HCT116 (cell line): ENCODE results near the gene NBL1. TPM values are rescaled to one million over a fixed set of nuclear protein-coding genes. Genes with fewer than 3 reads are reported as not detected.

Experiments
- ATAC-seq: fragments of 200-7000 bp; cut with Tn5 transposase; 2 replicates; pipeline ENCODE4 v1.9.1; 2020; ENCODE audit warnings: mild to moderate bottlenecking, moderate library complexity
- BruUV-seq: library from RNA; stranded (reverse); fragments of 400-500 nt; replicated peaks from 2 replicates; lab custom pipeline; 2021; lab: Mats Ljungman, UMichigan
- CTCF ChIA-PET: fragments of 300-600 bp; sonication (Branson Sonifier 250); formaldehyde crosslinking; loops from one replicate; lab custom pipeline; 2021; ENCODE audit warnings: antibody characterized with exemption; lab: Charles Lee
- POLR2A ChIA-PET: fragments of 300-600, 350-600 bp; sonication (Branson Sonifier 250); formaldehyde crosslinking; loops from one replicate; lab custom pipeline; 2021; ENCODE audit warnings: antibody characterized with exemption; lab: Charles Lee
- RAD21 ChIA-PET, 2 experiments: fragments of 300-600 bp; sonication (Branson Sonifier 250); formaldehyde crosslinking; loops; one replicate each; lab custom pipeline; 2023; ENCODE audit warnings: low total read pairs in 2 of 2; ENCODE audit not compliant: uncharacterized antibody in 2 of 2, unreplicated experiment in 2 of 2, low non-redundant PET in 1 of 2; lab: Charles Lee
- DNase-seq: peaks from one replicate; pipeline ENCODE4 v3.0.0-alpha.2; 2010; ENCODE audit warnings: low read depth, low spot score
- H2AFZ ChIP-seq: fragments of 200-600 bp; shearing (Covaris generic), sonication (generic); 2 replicates; pipeline ENCODE4 v1.6.1; 2017; ENCODE audit warnings: low read depth, mixed run types, mixed read lengths, antibody characterized with exemption, low read length; ENCODE audit not compliant: poor library complexity, severe bottlenecking
- H3K27ac ChIP-seq: 2 replicates; pipeline ENCODE4 v1.5.1; 2012; ENCODE audit warnings: low read depth, low read length
- H3K27me3 ChIP-seq: fragments of 200-600 bp; sonication (generic); 2 replicates; pipeline ENCODE4 v1.6.1; 2016; ENCODE audit warnings: mixed run types, low read length, mixed read lengths; ENCODE audit not compliant: insufficient read depth
- H3K36me3 ChIP-seq, 2 experiments: fragments of 200-500 bp in 1 of 2; fragments of 200-600 bp in 1 of 2; sonication (Bioruptor generic) in 1 of 2; sonication (generic) in 1 of 2; 2 replicates each; pipeline versions ENCODE4 v1.5.1 to v1.6.1; 2014 to 2016; ENCODE audit warnings: low read length in 2 of 2, inconsistent platforms in 1 of 2, mixed read lengths in 1 of 2, mixed run types in 1 of 2; ENCODE audit not compliant: insufficient read depth in 2 of 2, control insufficient read depth in 1 of 2
- H3K4me1 ChIP-seq, 2 experiments: fragments of 200-600 bp in 1 of 2; sonication (generic) in 1 of 2; 2 replicates each; pipeline versions ENCODE4 v1.5.1 to v1.6.1; 2012 to 2017; ENCODE audit warnings: low read length in 2 of 2, inconsistent platforms in 1 of 2, mild to moderate bottlenecking in 1 of 2, mixed read lengths in 1 of 2, mixed run types in 1 of 2, moderate library complexity in 1 of 2; ENCODE audit not compliant: insufficient read depth in 2 of 2, control insufficient read depth in 1 of 2
- H3K4me2 ChIP-seq: fragments of 200-600 bp; sonication (generic); 2 replicates; pipeline ENCODE4 v1.6.1; 2017; ENCODE audit warnings: mixed run types, low read length, mixed read lengths
- H3K4me3 ChIP-seq, 2 experiments: fragments of 200-600 bp in 1 of 2; sonication (generic) in 1 of 2; replicated peaks in 1 of 2; 2 replicates each; pipeline ENCODE4 v1.5.1; 2011 to 2016; ENCODE audit warnings: low read length in 2 of 2, control low read depth in 1 of 2, low read depth in 1 of 2, mild to moderate bottlenecking in 1 of 2, mixed read lengths in 1 of 2, mixed run types in 1 of 2
- H3K79me2 ChIP-seq: fragments of 200-600 bp; sonication (generic); 2 replicates; pipeline ENCODE4 v1.6.1; 2017; ENCODE audit warnings: mild to moderate bottlenecking, mixed run types, low read length, moderate library complexity, mixed read lengths; ENCODE audit not compliant: insufficient read depth
- H3K9ac ChIP-seq: fragments of 200-600 bp; sonication (generic); 2 replicates; pipeline ENCODE4 v1.6.1; 2016; ENCODE audit warnings: low read length, mixed read lengths
- H3K9me2 ChIP-seq: fragments of 200-600 bp; sonication (generic), shearing (Covaris generic); 2 replicates; pipeline ENCODE4 v1.6.1; 2017; ENCODE audit warnings: mixed run types, mild to moderate bottlenecking, moderate library complexity; ENCODE audit not compliant: insufficient read depth
- H3K9me3 ChIP-seq, 2 experiments: fragments of 200-500 bp in 1 of 2; fragments of 200-600 bp in 1 of 2; sonication (Bioruptor generic) in 1 of 2; sonication (generic) in 1 of 2; 2 replicates each; pipeline ENCODE4 v1.6.1; 2014 to 2017; ENCODE audit warnings: low read length in 2 of 2, mixed read lengths in 2 of 2, inconsistent platforms in 1 of 2, low read depth in 1 of 2, mild to moderate bottlenecking in 1 of 2, mixed run types in 1 of 2, moderate library complexity in 1 of 2; ENCODE audit not compliant: control insufficient read depth in 1 of 2, insufficient read depth in 1 of 2
- H4K20me1 ChIP-seq: fragments of 200-600 bp; sonication (generic), shearing (Covaris generic); 2 replicates; pipeline ENCODE4 v1.6.1; 2017; ENCODE audit warnings: mixed run types, mild to moderate bottlenecking, moderate library complexity; ENCODE audit not compliant: insufficient read depth
- CBX3 ChIP-seq: IDR thresholded peaks from 2 replicates; pipeline ENCODE4 v1.6.1; 2012; ENCODE audit warnings: low read depth
- CEBPB ChIP-seq: IDR thresholded peaks from 2 replicates; pipeline ENCODE4 v1.6.1; 2012; ENCODE audit warnings: low read depth
- EGR1 ChIP-seq: IDR thresholded peaks from 2 replicates; pipeline ENCODE4 v1.6.1; 2012; ENCODE audit warnings: low read depth
- ELF1 ChIP-seq: IDR thresholded peaks from 2 replicates; pipeline ENCODE4 v1.6.1; 2012; ENCODE audit warnings: low read depth, borderline replicate concordance
- EZH2 ChIP-seq: fragments of 200-600 bp; sonication (generic); IDR thresholded peaks from 2 replicates; pipeline ENCODE4 v1.6.1; 2017; ENCODE audit warnings: antibody characterized with exemption, mixed run types
- EZH2phosphoT487 ChIP-seq: fragments of 200-600 bp; IDR thresholded peaks from 2 replicates; pipeline ENCODE4 v1.6.1; 2018; ENCODE audit warnings: antibody characterized with exemption, borderline replicate concordance
- JUND ChIP-seq: IDR thresholded peaks from 2 replicates; pipeline ENCODE4 v1.6.1; 2012
- POLR2AphosphoS5 ChIP-seq: IDR thresholded peaks from 2 replicates; pipeline ENCODE4 v1.6.1; 2011; ENCODE audit warnings: mild to moderate bottlenecking, low read depth, low read length, moderate library complexity
- RAD21 ChIP-seq: IDR thresholded peaks from 2 replicates; pipeline ENCODE4 v1.6.1; 2012; ENCODE audit warnings: low read depth, mild to moderate bottlenecking
- SIN3A ChIP-seq: IDR thresholded peaks from 2 replicates; pipeline ENCODE4 v1.6.1; 2012; ENCODE audit warnings: low read depth
- SP1 ChIP-seq: IDR thresholded peaks from 2 replicates; pipeline ENCODE4 v1.6.1; 2012; ENCODE audit warnings: low read depth
- TCF7L2 ChIP-seq: IDR thresholded peaks from 2 replicates; pipeline ENCODE4 v1.7.0; 2011; ENCODE audit warnings: borderline replicate concordance, inconsistent platforms; ENCODE audit not compliant: insufficient read depth, insufficient read length; ENCODE audit errors: extremely low read depth
- YY1 ChIP-seq: IDR thresholded peaks from 2 replicates; pipeline ENCODE4 v1.6.1; 2011; ENCODE audit warnings: low read length, low read depth, moderate library complexity, mild to moderate bottlenecking; ENCODE audit not compliant: insufficient replicate concordance; ENCODE audit errors: extremely low read depth
- ZFX ChIP-seq: fragments of 450-650 bp; IDR thresholded peaks from 2 replicates; pipeline ENCODE4 v1.6.1; 2017
- intact Hi-C: fragments of 100-400 bp; cut with micrococcal nuclease; formaldehyde crosslinking; loops from 2 replicates; pipeline ENCODE4 v1.10.0; 2022
- total RNA-seq: library from RNA; stranded (reverse); gene quantifications from one replicate; pipeline ENCODE4 v1.2.1, GENCODE V29; 2021; ENCODE audit not compliant: unreplicated experiment
- TF ChIP-seq, protein P1 (sequence below), 3 experiments: fragments of 200-600 bp in 1 of 3; sonication (generic) in 1 of 3; IDR thresholded peaks in 2 of 3; conservative IDR thresholded peaks in 1 of 3; 2 replicates each; pipeline ENCODE4 v1.5.1; 2012 to 2017; ENCODE audit warnings: low read depth in 2 of 3, low read length in 2 of 3, antibody characterized with exemption in 1 of 3, borderline replicate concordance in 1 of 3, control low read depth in 1 of 3, mild to moderate bottlenecking in 1 of 3, mixed read lengths in 1 of 3, mixed run types in 1 of 3, moderate library complexity in 1 of 3; ENCODE audit not compliant: insufficient read depth in 1 of 3
- TF ChIP-seq, protein P2 (sequence below): IDR thresholded peaks from 2 replicates; pipeline ENCODE4 v1.6.1; 2012
- TF ChIP-seq, protein P3 (sequence below): IDR thresholded peaks from 2 replicates; pipeline ENCODE4 v1.6.1; 2012; ENCODE audit warnings: low read depth

The NBL1 gene
- total RNA-seq, 1 experiment from 2014 or later = 75.4 TPM

DNA sequence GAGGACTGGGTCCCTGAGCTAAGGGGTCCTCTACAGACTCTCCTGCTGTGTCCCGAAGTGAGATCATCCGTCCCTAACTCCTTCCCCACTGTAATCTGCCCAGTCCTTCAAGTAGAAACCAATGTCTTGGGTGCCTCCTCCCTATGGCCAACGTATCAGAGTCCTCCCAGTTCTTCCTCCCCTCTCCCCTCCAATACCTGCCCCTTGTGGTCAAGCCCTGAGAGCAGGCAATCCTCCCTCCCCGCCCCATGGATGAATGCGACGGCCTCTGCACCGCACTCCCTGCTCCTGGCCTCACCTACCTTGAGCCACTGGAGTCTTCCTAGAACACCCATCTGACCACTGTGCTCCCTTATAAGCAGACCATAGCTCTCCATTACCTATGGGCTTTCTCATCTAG lies 51.7 kb downstream of the NBL1 start:
- intact Hi-C loops = no loop called here
- no peaks in the 10 kb centered on the region for H3K79me2 ChIP-seq
- DNase-seq (no peak), ATAC-seq (no peak)
- ChIA-PET RAD21 (no interaction called here), CTCF (interaction anchor here (1.9 kb wide), 1 partner anchor 9 kb away, joined by 7 read pairs; no protein-coding TSS in a partner anchor), POLR2A (no interaction called here)
- no TSS peak for BruUV-seq
- TF ChIP-seq EZH2phosphoT487 (no peak), EZH2 (no peak), CBX3 (no peak), JUND (no peak), SP1 (no peak), YY1 (no peak)
- TF ChIP-seq, protein P1, sequence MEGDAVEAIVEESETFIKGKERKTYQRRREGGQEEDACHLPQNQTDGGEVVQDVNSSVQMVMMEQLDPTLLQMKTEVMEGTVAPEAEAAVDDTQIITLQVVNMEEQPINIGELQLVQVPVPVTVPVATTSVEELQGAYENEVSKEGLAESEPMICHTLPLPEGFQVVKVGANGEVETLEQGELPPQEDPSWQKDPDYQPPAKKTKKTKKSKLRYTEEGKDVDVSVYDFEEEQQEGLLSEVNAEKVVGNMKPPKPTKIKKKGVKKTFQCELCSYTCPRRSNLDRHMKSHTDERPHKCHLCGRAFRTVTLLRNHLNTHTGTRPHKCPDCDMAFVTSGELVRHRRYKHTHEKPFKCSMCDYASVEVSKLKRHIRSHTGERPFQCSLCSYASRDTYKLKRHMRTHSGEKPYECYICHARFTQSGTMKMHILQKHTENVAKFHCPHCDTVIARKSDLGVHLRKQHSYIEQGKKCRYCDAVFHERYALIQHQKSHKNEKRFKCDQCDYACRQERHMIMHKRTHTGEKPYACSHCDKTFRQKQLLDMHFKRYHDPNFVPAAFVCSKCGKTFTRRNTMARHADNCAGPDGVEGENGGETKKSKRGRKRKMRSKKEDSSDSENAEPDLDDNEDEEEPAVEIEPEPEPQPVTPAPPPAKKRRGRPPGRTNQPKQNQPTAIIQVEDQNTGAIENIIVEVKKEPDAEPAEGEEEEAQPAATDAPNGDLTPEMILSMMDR (IDR thresholded peaks at IDR 0.05 in 2 of 3, conservative IDR thresholded peaks at IDR 0.05 in 1 of 3; ENCODE audit: borderline replicate concordance in 1 of 3, insufficient read depth in 1 of 3, low read depth in 2 of 3, low read length in 2 of 3) = no peak
- H3K4me2 ChIP-seq = no peak overlapping the region
- no peak overlapping the region for H3K9ac ChIP-seq
- no peak overlapping the region for H3K27ac ChIP-seq
- H3K4me3 ChIP-seq = no peak overlapping the region
- H3K9me3 ChIP-seq = no peaks in the 10 kb centered on the region
- H3K27me3 ChIP-seq = no peaks in the 10 kb centered on the region
- no peaks in the 10 kb centered on the region for H3K36me3 ChIP-seq
- H3K9me2 ChIP-seq = no peaks in the 10 kb centered on the region
- no peak overlapping the region for H2AFZ ChIP-seq
- H4K20me1 ChIP-seq = no peaks in the 10 kb centered on the region
- no peaks in the 10 kb centered on the region for H3K4me1 ChIP-seq

- DNase-seq (no peak), ATAC-seq (no peak)
- H3K4me1 ChIP-seq = no peaks in the 10 kb centered on the region
- no peaks in the 10 kb centered on the region for H3K79me2 ChIP-seq
- CTCF ChIA-PET = no interaction called here
- no peak overlapping the region for H3K9ac ChIP-seq
- no TSS peak for BruUV-seq
- no peak overlapping the region for H3K4me2 ChIP-seq
- POLR2A ChIA-PET = no interaction called here
- H3K4me3 ChIP-seq = no peak overlapping the region
- RAD21 ChIA-PET = no interaction called here
- H3K27me3 ChIP-seq = no peaks in the 10 kb centered on the region
- H3K9me2 ChIP-seq = no peaks in the 10 kb centered on the region
- H2AFZ ChIP-seq = no peak overlapping the region
- H3K9me3 ChIP-seq = no peaks in the 10 kb centered on the region
- H4K20me1 ChIP-seq = no peaks in the 10 kb centered on the region
- no peaks in the 10 kb centered on the region for H3K36me3 ChIP-seq
- intact Hi-C loops = no loop called here
- H3K27ac ChIP-seq = no peak overlapping the region
- TF ChIP-seq ZFX (no peak), EZH2phosphoT487 (no peak), RAD21 (no peak), YY1 (no peak), SP1 (no peak), EGR1 (no peak), ELF1 (no peak), CBX3 (no peak), TCF7L2 (no peak), SIN3A (no peak), POLR2AphosphoS5 (no peak), CEBPB (no peak)
- TF ChIP-seq, protein P2, sequence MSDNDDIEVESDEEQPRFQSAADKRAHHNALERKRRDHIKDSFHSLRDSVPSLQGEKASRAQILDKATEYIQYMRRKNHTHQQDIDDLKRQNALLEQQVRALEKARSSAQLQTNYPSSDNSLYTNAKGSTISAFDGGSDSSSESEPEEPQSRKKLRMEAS = no peak
- TF ChIP-seq, protein P3, sequence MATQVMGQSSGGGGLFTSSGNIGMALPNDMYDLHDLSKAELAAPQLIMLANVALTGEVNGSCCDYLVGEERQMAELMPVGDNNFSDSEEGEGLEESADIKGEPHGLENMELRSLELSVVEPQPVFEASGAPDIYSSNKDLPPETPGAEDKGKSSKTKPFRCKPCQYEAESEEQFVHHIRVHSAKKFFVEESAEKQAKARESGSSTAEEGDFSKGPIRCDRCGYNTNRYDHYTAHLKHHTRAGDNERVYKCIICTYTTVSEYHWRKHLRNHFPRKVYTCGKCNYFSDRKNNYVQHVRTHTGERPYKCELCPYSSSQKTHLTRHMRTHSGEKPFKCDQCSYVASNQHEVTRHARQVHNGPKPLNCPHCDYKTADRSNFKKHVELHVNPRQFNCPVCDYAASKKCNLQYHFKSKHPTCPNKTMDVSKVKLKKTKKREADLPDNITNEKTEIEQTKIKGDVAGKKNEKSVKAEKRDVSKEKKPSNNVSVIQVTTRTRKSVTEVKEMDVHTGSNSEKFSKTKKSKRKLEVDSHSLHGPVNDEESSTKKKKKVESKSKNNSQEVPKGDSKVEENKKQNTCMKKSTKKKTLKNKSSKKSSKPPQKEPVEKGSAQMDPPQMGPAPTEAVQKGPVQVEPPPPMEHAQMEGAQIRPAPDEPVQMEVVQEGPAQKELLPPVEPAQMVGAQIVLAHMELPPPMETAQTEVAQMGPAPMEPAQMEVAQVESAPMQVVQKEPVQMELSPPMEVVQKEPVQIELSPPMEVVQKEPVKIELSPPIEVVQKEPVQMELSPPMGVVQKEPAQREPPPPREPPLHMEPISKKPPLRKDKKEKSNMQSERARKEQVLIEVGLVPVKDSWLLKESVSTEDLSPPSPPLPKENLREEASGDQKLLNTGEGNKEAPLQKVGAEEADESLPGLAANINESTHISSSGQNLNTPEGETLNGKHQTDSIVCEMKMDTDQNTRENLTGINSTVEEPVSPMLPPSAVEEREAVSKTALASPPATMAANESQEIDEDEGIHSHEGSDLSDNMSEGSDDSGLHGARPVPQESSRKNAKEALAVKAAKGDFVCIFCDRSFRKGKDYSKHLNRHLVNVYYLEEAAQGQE = no peak
Measured at GRCh38 chr1:19696820-19697219, 52.7 kb downstream of the NBL1 start.
